GM21723 (cell line): ENCODE results near the gene HOXA7.

Experiments
- ATAC-seq: cut with Tn5 transposase; IDR thresholded peaks from one replicate; pipeline ENCODE4 v1.9.1; 2021; ENCODE audit warnings: mild to moderate bottlenecking, moderate library complexity; ENCODE audit not compliant: unreplicated experiment

The HOXA7 gene

DNA sequence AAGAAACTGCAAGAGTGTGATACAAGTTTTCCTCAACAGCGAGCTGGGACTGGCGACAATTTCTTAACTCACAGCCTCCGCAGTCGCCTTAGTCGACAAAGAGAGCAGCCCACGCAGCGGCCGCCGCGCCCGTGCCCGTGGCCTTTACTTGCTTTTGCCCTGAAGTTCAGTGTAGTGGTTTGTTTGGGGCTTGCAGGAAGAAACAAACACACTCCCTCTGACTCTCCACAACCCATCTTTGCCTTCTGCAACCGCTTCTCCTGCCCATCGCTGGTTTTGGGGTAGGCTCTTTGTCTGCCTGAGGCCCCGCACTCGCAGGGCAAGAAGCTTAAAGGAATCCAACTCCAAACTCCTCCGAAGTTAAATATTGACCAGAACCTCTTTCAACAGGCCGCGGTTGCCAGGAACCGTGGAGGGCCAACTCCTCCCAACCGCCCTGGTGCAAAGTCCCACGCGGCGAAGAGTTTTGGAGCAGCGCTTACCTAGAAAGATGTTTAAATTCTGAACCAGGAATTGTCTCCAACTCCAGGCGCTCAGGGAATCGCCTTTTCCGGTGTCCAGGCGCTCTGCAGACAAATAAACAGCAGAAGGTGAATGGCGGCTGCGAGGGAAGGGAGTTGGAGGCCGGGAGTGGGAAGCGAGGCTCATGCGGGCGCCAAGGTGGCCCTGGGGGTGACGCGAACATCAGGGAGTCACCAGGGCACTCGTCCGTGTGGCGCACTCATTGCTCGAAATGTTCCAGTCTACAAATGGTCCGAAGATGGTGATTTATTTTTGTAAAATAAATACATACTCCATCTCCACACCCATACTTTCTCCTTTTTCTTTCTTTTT, 34.2 kb downstream of the HOXA7 start:
- no peak for ATAC-seq

GRCh38 chr7:27121684-27122076, 34.8 kb downstream of the HOXA7 start:
- no peak for ATAC-seq

DNA sequence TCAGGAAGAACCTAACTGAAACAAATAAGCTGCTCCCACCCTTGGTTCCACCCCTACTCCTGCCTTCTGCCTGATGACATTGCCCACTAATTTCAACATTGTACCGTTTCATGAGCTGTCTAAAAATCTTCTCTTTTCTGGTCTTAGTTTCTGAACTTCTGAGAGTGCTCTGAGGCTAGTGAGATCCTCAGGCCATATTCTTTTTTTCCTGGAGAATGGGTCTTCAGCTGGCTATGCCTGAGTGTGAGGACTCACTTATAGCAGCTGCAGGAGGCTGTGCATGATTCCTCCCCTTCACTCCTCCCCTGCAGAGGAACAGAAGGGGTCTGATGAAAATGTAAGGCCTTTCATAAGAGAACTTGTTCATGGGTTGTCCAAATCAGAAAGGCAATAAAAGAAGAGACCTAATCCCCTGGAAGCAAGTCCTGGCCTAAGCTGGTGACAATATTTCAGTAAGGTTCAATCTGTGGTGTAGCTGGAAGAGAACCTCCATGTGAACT, 37.0 kb downstream of the HOXA7 start:
- no peak for ATAC-seq

DNA sequence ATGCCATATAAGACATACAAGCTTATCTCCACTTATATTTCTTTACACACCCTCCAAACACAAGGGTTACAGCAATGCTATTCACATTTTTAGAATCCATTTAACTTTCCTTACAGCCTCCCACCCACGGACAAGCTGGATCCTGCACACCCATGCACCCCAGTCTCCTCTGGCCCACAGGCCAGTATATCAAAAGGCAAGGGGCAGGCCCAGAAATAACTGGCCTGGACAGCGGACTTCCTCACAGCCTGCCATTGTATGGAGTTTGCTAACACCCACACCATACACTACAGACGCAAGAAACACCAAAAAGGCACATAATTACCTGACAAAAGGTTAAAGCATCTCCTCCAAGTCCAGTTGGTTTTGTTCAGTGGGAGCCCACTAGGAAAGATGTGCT, 37.9 kb downstream of the HOXA7 start:
- no peak for ATAC-seq

DNA sequence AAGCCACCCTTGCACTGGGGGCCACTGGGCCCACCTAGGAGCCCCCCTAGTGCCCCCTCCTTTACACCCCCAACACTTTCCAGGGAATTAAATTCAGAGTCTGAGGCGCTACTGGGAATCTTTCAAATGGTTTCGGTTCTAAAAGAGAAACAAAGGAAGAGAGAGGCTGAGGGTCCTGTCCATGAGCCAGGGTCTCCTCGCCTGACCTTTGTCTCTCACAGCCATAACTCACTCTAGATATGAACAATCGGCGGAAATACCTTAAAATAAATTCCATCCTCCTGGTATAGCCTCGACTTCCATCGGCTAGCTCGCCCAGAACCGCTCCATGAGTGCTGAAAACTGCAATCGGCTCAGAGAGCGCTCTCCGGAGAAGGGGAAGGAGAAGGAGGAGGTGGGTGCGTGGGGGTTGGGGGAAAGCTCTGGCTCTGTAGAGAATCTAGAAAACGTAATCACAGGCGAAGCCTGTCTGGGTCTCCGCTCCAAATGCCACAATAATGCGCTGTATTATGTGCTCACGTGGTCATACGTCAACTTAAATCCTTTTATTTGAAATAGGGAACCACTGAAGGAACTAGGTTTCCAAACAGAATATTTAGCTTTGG, 38.5 kb downstream of the HOXA7 start:
- ATAC-seq, result no peak

- no peak for ATAC-seq
These were observed 39.3 kb downstream of the HOXA7 start for GRCh38 chr7:27116962-27117886.

GRCh38 chr7:27116031-27116961, 40.2 kb downstream of the HOXA7 start:
- no peak for ATAC-seq

DNA sequence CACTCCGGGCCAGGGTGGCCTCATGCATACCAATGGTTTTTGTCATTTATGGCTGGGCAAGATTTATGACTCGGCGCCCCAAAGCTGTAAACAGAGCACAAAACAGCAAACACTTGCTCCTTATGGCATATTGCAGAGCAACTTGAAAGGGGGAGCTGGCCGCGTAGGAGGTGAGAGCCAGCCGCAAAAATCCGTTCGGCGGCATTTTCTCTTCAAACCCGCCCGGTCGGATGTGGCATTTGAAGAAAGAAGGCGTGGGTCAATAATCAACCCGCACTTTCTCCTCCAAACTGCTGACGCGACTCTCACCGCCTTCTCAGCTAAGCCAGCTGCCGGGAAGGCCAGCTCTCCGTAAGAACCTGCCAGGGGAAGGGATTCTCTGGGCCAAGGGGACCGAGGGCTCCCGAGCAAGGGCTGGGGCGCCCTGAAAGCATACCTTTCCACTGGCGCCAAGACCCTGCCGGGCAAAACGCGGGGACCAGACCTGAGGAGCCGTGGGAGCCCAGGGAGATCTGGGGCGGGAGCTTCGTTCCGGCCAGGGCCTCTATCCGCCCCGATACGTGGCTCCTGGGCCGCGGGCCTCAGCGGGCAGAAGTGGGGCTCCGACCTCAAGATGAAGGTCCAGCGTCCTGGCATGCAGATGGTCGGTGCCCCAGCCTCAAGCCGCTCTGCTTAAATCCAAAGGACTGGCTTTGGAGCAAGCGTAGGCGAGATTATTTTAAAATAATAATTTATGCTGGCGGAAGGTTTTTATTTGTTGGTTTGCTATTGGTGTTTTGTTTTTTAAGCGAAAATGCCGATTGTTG, 41.1 kb downstream of the HOXA7 start:
- no peak for ATAC-seq

DNA sequence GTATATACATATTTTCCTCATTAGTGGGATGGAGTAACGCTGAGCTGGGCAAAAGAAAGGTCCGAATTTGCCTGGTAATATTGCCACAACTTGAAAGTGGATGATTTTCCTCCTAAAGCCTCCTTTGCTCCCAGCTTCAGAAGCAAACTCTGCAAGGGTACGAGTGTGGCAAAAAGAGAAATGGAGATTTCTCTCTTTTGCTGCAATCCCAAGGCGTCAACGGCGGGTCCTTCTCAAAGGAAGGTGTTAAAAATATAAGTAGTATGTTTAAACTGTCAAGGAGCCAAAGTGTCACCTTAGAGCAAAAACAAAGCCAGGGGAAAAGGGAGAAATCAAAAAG, 41.6 kb downstream of the HOXA7 start:
- no peak for ATAC-seq

GRCh38 chr7:27113991-27114769, 42.3 kb downstream of the HOXA7 start:
- no peak for ATAC-seq

GRCh38 chr7:27112955-27113949, 43.2 kb downstream of the HOXA7 start:
- ATAC-seq, result no peak

DNA sequence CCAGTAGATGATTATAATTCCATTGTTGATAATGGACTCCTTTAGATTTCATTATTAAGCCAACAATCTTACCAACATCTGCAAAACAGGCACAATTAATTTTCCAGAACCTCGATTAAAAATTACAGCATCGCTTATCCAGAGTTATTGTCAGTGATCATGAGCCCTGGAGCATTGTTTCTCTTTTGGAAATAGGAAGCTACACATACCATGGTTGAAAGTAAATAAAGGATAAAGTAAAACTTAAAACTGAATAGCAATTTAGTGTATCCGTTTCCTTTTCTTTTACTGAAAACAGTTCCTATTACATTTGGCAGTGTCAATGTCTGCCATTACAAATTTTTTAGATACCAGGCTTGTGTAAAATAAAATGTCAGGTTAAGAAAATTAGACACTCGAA, 44.1 kb downstream of the HOXA7 start:
- no peak for ATAC-seq

DNA sequence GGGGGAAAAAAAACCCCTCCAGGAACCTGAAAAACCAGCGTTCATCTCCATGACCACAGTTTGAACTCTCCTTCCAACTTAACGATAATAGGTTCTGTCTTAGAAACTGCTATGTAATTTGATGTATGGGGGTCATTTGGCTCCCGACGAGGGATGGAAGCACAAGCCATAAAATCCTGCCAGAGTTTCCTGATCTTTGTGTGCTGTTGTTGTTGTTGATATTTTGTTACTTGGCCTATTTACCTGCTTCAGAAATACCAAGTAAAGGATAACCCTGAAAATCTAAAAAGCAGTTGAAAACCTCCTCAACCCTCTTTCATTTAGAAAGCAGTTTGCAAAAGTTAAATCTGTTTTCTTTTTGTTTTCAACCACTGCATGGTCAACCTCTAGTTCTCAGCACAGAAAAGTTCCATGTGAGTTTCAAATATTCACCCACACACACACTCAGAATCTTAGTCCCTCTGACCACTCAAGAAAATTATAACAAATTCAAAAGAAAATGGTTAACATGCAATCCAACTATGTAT, 44.7 kb downstream of the HOXA7 start:
- ATAC-seq, result no peak

DNA sequence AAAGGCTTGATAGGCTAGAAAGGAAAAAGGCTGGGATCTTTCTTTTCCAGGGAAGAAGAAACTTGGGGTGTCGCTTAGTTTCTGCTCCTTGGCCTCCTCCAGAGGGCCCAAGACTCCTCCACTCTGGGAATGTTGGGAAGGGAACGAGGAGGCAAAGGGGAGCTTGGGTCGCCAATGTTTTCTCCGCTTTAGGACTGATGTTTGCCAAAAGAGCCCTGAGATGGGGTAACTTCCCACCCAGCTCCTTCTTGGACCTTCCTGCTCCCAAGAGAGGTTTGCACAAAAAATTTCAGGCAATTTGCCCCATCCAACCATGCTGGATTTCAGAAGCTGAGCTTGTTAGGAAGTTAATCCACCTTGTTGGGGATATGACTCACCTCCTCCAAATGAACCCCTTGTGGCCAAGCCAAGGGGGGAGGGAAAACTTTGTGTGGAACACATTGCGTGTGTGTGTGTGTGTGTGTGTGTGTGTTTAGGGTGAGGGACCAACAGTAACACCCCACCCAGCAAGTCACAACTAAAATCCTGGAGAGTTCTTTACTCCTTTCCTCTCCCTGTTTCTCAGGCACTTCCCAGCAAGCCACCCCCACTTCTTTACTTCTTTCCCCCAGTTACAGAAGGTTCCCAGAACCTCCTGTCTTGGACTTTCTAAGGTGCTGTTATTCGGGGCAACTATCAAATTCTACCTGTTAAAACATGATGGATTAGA, 45.3 kb downstream of the HOXA7 start:
- no peak for ATAC-seq

DNA sequence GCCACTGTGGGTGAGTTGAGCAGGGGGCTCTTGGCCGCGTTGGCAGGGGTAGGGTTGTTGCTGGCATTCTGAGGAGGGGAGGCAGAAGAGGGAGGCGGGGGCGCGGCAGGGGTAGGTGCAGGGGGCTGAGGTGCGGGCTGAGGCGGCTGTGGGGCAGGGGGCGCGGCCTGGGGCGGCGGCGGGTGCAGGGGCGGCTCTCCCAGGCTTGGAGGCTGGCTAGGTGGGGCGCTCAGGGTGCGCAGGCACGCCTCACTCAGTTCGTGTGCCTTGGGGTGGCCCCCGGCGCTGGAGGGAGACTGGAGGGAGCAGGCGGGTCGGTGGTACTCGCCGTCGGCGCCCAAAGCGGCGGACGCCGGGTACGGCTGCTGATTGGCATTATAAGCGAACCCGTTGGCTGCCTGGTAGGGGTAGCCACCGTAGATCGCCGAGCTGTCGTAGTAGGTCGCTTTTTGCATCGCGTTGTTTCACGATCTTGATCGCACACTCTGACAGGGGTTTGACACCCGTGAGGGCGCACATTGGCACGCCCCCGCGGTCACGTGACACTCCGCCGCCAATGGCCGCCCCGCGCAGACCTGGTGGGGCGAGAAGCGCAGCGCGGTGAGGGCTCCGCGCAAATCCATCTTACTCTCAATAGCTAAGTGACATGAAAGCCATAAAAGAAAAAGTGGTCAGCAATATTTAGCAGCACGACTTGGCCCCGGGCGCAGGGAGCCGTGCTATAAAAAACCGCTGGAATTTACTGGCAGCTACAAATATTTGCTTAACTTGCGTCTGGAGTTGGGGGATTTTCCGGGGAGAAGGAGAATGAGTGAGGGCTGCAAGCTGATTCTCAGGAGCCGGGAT, 46.1 kb downstream of the HOXA7 start:
- no peak for ATAC-seq
